Activated CD8-positive, alpha-beta memory T cell treated with anti-CD3 and anti-CD28 coated beads, Interleukin-2, amount 10 ng/mL, durations not matched to agents 7 days and 5 days (primary cell): ENCODE data around the gene CHCHD6. TPM values are rescaled to one million over a fixed set of nuclear protein-coding genes. Genes with fewer than 3 reads are reported as not detected.
A peak's percentile ranks its signal among the peaks of the same experiment; 100 is the strongest.

Experiments used
- ATAC-seq: fragments of 150-1000 bp; cut with Tn5 transposase; one replicate; pipeline ENCODE4 v1.10.0; 2021; ENCODE audit warnings: moderate library complexity
- CTCF ChIA-PET: fragments of 350-600 bp; sonication (Branson Sonifier 250); formaldehyde crosslinking; loops from one replicate; lab custom pipeline; 2021; ENCODE audit warnings: antibody characterized with exemption; lab: Charles Lee
- DNase-seq: peaks from one replicate; pipeline ENCODE4 v3.0.0-alpha.2; 2020
- H3K27ac Mint-ChIP-seq: one replicate; pipeline ENCODE4 v1.8.0; 2021; ENCODE audit warnings: mild to moderate bottlenecking, mixed read lengths
- H3K27me3 Mint-ChIP-seq: one replicate; pipeline ENCODE4 v1.8.0; 2021; ENCODE audit warnings: mixed read lengths
- H3K36me3 Mint-ChIP-seq: one replicate; pipeline ENCODE4 v1.8.0; 2021; ENCODE audit warnings: mild to moderate bottlenecking, mixed read lengths
- H3K4me1 Mint-ChIP-seq: one replicate; pipeline ENCODE4 v1.8.0; 2021; ENCODE audit warnings: mixed read lengths
- H3K4me3 Mint-ChIP-seq: one replicate; pipeline ENCODE4 v1.8.0; 2021; ENCODE audit warnings: mild to moderate bottlenecking, moderate library complexity, mixed read lengths
- H3K9me3 Mint-ChIP-seq: one replicate; pipeline ENCODE4 v1.8.0; 2022; ENCODE audit warnings: low read depth, mixed read lengths
- total RNA-seq, 2 experiments: library from RNA; stranded (reverse); gene quantifications; one replicate each; pipeline ENCODE4 v1.2.3, GENCODE V29; 2021

The CHCHD6 gene
- total RNA-seq, 2 experiments from 2014 or later: 7.7 to 9.0 TPM

- ATAC-seq (no peak), DNase-seq (no peak)
- Mint-ChIP-seq H3K4me1 (peaks cover 19% of the 10 kb centered on the region), H3K36me3 (no peaks in the 10 kb centered on the region), H3K9me3 (peaks cover under 1% of the 10 kb centered on the region), H3K4me3 (no peak overlapping the region), H3K27ac (no peak overlapping the region), H3K27me3 (peaks cover 25% of the 10 kb centered on the region)
- CTCF ChIA-PET: interaction anchor here (1.3 to 3.2 kb wide), 3 partner anchors 10 to 228 kb away, joined by 3 to 14 read pairs (median 12); no protein-coding TSS in a partner anchor
Observed at GRCh38 chr3:126980266-126980811, 276.3 kb downstream of the CHCHD6 start.

GRCh38 chr3:126982126-126982470 lies 278.1 kb downstream of the CHCHD6 start:
- H3K36me3 Mint-ChIP-seq: no peaks in the 10 kb centered on the region
- peak overlapping the region; percentile 75 for H3K27ac Mint-ChIP-seq
- DNase-seq: peak; percentile 62
- CTCF ChIA-PET: interaction anchor here (0.6 to 3.2 kb wide), 22 partner anchors 8 to 498 kb away, joined by 3 to 18 read pairs (median 3); no protein-coding TSS in a partner anchor
- H3K4me3 Mint-ChIP-seq: peak overlapping the region; percentile 75
- no peaks in the 10 kb centered on the region for H3K9me3 Mint-ChIP-seq
- H3K4me1 Mint-ChIP-seq: peaks cover 19% of the 10 kb centered on the region
- ATAC-seq: peak; percentile 9
- peaks cover 25% of the 10 kb centered on the region for H3K27me3 Mint-ChIP-seq

- Mint-ChIP-seq H3K36me3 (no peaks in the 10 kb centered on the region), H3K27ac (peak within 1 kb of the TSS; percentile 75), H3K4me3 (peak within 1 kb of the TSS; percentile 75), H3K27me3 (peaks cover 25% of the 10 kb centered on the region), H3K9me3 (no peaks in the 10 kb centered on the region), H3K4me1 (peaks cover 19% of the 10 kb centered on the region)
- CTCF ChIA-PET: interaction anchor here (0.6 to 3.2 kb wide), 23 partner anchors 9 to 499 kb away, joined by 3 to 18 read pairs (median 3); no protein-coding TSS in a partner anchor
- peak; percentile 87 for DNase-seq
- peak; percentile 86 for ATAC-seq
Observed at GRCh38 chr3:126982471-126983175, 278.6 kb downstream of the CHCHD6 start, which contains the start of gene PLXNA1. TSS of gene PLXNA1 (plus strand) at chr3:126983115. CDS start at chr3:126988594, 5,479 bp downstream.

- no peaks in the 10 kb centered on the region for H3K36me3 Mint-ChIP-seq
- CTCF ChIA-PET: interaction anchor here (1.0 to 1.8 kb wide), 2 partner anchors 230 to 304 kb away, joined by 3 to 6 read pairs; no protein-coding TSS in a partner anchor
- H3K4me3 Mint-ChIP-seq: no peak overlapping the region
- H3K4me1 Mint-ChIP-seq: peaks cover 19% of the 10 kb centered on the region
- no peak for DNase-seq
- H3K27me3 Mint-ChIP-seq: peaks cover 20% of the 10 kb centered on the region
- no peak for ATAC-seq
- H3K27ac Mint-ChIP-seq: no peak overlapping the region
- no peaks in the 10 kb centered on the region for H3K9me3 Mint-ChIP-seq
Observed at GRCh38 chr3:126983276-126983652, 279.2 kb downstream of the CHCHD6 start.

- DNase-seq: peak; percentile 48
- Mint-ChIP-seq H3K27ac (no peak overlapping the region), H3K4me3 (no peak overlapping the region), H3K4me1 (peaks cover 15% of the 10 kb centered on the region), H3K36me3 (no peaks in the 10 kb centered on the region), H3K27me3 (peaks cover 16% of the 10 kb centered on the region), H3K9me3 (no peaks in the 10 kb centered on the region)
- CTCF ChIA-PET: interaction anchor here (1.0 to 1.8 kb wide), 4 partner anchors 131 to 305 kb away, joined by 3 to 6 read pairs (median 4); no protein-coding TSS in a partner anchor
- ATAC-seq: no peak
Observed at GRCh38 chr3:126983653-126984390, 279.8 kb downstream of the CHCHD6 start.

- peaks cover 12% of the 10 kb centered on the region for H3K4me1 Mint-ChIP-seq
- H3K4me3 Mint-ChIP-seq: no peak overlapping the region
- H3K27ac Mint-ChIP-seq: no peak overlapping the region
- H3K9me3 Mint-ChIP-seq: no peaks in the 10 kb centered on the region
- ATAC-seq (no peak), DNase-seq (no peak)
- CTCF ChIA-PET: interaction anchor here (1.0 to 1.4 kb wide), 3 partner anchors 132 to 305 kb away, joined by 3 to 4 read pairs (median 3); no protein-coding TSS in a partner anchor
- H3K27me3 Mint-ChIP-seq: peaks cover 11% of the 10 kb centered on the region
- H3K36me3 Mint-ChIP-seq: no peaks in the 10 kb centered on the region
Observed at GRCh38 chr3:126984391-126985131, 280.5 kb downstream of the CHCHD6 start.

GRCh38 chr3:126985132-126985985 lies 281.3 kb downstream of the CHCHD6 start:
- Mint-ChIP-seq H3K4me1 (peaks cover 12% of the 10 kb centered on the region), H3K27ac (no peak overlapping the region), H3K36me3 (no peaks in the 10 kb centered on the region), H3K9me3 (no peaks in the 10 kb centered on the region), H3K4me3 (no peak overlapping the region), H3K27me3 (peaks cover 4% of the 10 kb centered on the region)
- no peak for ATAC-seq
- no peak for DNase-seq
- CTCF ChIA-PET: interaction anchor here (1.3 to 1.4 kb wide), 2 partner anchors 132 to 305 kb away, joined by 3 to 4 read pairs; no protein-coding TSS in a partner anchor

- Mint-ChIP-seq H3K36me3 (no peaks in the 10 kb centered on the region), H3K27ac (no peak overlapping the region), H3K4me1 (peaks cover 12% of the 10 kb centered on the region), H3K9me3 (no peaks in the 10 kb centered on the region), H3K4me3 (no peak overlapping the region), H3K27me3 (peaks cover 3% of the 10 kb centered on the region)
- CTCF ChIA-PET: no interaction called here
- DNase-seq (no peak), ATAC-seq (no peak)
Observed at GRCh38 chr3:126986001-126986400, 282.0 kb downstream of the CHCHD6 start.

GRCh38 chr3:126987129-126987528 lies 283.1 kb downstream of the CHCHD6 start:
- Mint-ChIP-seq H3K27ac (no peak overlapping the region), H3K4me1 (peaks cover 3% of the 10 kb centered on the region), H3K36me3 (no peaks in the 10 kb centered on the region), H3K9me3 (no peaks in the 10 kb centered on the region), H3K4me3 (no peak overlapping the region), H3K27me3 (no peaks in the 10 kb centered on the region)
- CTCF ChIA-PET: no interaction called here
- ATAC-seq (no peak), DNase-seq (no peak)

GRCh38 chr3:126987596-126987995 lies 283.6 kb downstream of the CHCHD6 start:
- Mint-ChIP-seq H3K9me3 (no peaks in the 10 kb centered on the region), H3K4me3 (no peak overlapping the region), H3K36me3 (no peaks in the 10 kb centered on the region), H3K4me1 (no peaks in the 10 kb centered on the region), H3K27me3 (no peaks in the 10 kb centered on the region), H3K27ac (no peak overlapping the region)
- CTCF ChIA-PET: no interaction called here
- DNase-seq: no peak
- ATAC-seq: no peak

GRCh38 chr3:126988451-126989021 lies 284.5 kb downstream of the CHCHD6 start:
- H3K27me3 Mint-ChIP-seq: no peaks in the 10 kb centered on the region
- no peaks in the 10 kb centered on the region for H3K4me1 Mint-ChIP-seq
- DNase-seq: no peak
- H3K36me3 Mint-ChIP-seq: no peaks in the 10 kb centered on the region
- no peaks in the 10 kb centered on the region for H3K9me3 Mint-ChIP-seq
- no peak overlapping the region for H3K4me3 Mint-ChIP-seq
- no peak overlapping the region for H3K27ac Mint-ChIP-seq
- ATAC-seq: no peak
- CTCF ChIA-PET: interaction anchor here (0.9 kb wide), 1 partner anchor 237 kb away, joined by 3 read pairs; no protein-coding TSS in a partner anchor
